H4 (cell line): ENCODE data around the gene CNP. TPM values are rescaled to one million over a fixed set of nuclear protein-coding genes. Genes with fewer than 3 reads are reported as not detected.
A peak's percentile ranks its signal among the peaks of the same experiment; 100 is the strongest.
"Not testable (repeated sequence)": the region's sequence is repeated elsewhere in the genome, so short reads cannot be mapped to it uniquely, and the experiment has no call there.

Experiments used
- DNase-seq: peaks from one replicate; pipeline ENCODE4 v3.0.0-alpha.2; 2015; ENCODE audit warnings: low spot score
- total RNA-seq: library from RNA; depleted of rRNA; stranded (reverse); fragments of >200 nt; shearing (Covaris generic); gene quantifications from 2 replicates; pipeline ENCODE4 v1.2.3, GENCODE V29; 2014

CNP gene
- total RNA-seq, 1 experiment from 2014 or later = 64.8 TPM

DNA sequence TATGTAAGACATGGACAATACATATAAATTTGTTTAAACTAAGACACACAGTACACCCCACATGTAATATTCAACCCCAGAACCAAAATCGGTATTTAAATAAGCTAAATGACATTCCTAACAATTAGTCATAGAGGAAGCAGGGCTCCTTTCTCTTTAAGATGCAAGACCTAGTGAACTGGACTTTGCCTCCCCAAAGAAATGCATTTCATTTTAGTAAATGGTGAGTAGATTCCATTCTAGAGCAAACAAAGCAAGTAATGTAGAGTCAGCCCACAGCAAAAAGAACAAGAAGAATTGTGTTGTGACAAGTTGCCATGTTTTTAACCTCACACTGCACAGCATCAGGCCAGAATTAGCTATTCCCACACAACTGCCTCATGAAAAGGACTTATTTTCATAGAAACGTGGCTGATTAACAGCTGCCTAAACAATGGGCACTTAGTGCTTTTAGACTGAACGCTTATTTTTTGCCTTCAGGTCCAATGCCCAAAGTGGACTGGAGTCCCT lies 36.3 kb downstream of the CNP start:
- DNase-seq = no peak

DNA sequence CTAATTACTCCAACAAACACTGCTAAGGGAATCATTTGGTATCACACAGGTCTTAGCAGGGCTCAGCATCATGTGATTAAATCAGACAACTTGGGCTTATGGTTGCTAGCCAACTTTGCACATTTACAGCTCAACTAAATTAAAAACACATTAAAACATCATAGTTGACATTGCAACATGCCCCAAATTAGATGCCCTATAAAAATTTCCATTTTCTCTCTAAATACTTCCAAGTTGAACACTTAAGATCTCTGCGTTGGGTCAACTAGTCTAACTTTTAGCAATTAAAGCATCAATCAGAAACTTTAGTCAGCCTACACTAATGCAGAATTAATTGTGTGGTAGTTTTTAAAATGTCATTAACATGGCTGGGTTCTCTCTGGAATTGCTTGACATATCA lies 38.6 kb downstream of the CNP start:
- no peak for DNase-seq

DNA sequence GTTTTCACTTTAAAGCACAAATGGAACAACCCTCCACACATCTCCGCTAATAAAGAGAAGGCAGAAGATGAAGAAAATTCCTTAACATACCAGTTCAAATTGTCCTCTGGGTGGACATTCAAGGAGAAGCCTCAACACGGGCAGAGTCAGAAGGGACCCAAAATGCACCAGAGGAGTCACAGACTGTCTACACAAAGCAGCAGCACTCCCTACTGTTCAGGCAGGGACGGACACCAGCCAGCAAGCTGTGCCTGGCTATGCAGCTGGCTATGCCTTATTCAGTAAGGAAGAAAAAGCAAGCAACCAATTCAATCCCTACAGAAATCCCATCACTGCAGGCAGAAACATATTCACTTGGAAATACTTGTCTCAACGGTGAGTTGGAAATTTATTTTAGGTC lies 42.6 kb downstream of the CNP start:
- DNase-seq = no peak

DNA sequence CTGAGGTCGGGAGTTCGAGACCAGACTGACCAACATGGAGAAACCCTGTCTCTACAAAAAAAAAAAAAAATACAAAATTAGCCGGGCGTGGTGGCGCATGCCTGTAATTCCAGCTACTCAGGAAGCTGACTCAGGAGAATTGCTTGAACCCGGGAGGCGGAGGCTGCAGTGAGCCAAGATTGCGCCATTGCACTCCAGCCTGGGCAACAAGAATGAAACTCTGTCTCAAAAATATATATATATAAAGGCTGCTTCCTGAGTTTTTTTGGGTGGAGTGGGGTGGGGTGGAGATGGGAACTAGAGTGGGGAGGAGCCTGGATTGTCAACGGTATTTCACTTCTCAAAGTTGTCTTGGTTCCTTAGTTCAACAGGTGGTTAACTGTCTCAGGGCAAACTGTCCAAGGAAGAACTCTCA lies 43.7 kb downstream of the CNP start:
- DNase-seq = not testable (repeated sequence)

DNA sequence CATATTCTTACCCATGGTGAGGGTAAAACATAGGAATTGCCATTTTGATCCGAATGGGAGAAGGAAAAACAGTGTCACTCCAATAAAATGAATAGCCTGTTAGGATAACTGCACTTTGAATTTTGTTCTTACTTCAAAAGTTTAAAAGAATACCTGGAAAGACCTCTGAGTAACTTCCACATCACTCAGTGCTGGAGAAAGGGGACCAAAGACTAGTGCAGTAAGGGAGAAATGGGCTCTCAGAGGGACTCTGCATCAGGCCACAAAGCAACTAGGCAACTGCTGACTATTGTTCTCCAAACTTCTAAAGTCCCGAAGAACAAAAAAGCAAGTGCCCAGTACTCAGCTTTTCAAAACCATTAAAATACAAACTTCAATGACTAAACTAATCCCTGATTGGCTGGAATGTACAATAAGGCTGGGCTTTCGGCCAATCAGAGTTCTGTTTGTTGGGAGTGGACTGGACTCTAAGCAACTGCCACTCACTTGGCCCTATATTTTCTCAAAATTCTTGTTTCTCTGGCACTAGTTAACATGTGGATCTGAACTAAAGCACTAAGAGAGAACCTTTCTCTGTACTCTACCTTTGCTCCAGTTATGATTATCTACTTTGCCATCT lies 44.4 kb downstream of the CNP start:
- no peak for DNase-seq

DNA sequence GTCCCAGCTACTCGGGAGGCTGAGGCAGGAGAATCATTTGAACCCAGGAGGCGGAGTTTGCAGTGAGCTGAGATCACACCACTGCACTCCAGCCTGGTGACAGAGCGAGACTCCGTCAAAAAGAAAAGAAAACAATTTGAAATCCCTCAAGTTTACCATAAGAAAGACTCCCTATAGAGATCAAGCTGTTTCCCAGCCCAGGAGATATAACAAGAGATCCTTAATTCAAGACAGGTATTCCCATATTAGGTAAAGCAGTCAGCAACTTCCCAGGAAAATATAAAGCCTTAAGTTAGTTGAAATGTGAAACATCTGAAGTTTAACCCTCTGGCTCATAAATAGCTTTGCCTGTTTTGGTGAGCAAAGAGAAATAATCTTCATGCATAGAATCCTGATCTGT lies 45.8 kb downstream of the CNP start:
- DNase-seq = not testable (repeated sequence)

DNA sequence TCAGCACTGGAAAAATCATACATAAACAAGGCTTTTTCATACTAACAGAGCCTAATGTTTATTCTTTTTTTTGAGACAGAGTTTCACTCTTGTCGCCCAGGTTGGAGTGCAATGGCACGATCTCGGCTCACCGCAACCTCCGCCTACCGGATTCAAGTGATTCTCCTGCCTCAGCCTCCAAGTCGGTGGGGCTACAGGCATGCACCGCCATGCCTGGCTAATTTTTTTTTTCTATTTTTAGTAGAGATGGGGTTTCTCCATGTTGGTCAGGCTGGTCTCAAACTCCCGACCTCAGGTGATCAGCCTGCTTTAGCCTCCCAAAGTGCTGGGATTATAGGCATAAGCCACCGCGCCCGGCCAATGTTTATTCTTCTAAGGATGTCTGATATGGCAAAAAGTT lies 47.1 kb downstream of the CNP start:
- not testable (repeated sequence) for DNase-seq

DNA sequence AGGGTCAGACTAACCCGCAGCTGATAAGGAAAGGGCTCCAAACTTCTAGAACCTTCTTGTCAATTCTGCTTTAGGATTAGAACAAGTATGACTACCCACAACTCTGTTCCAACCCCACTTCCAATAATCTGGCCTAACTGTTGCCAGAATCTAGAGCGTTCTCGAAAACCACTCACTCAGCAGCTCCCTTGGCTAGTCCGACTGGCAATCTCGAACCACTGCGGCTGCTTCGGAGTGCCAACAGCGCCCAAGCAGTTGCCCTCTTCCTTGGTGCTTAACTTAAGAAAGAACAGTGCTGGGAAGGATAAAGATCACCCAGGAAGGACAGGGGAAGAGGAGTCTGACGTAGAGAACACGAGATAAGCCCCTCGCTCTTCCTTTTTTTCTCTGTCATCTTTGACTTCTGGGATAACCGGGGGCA lies 49.8 kb downstream of the CNP start:
- no peak for DNase-seq

DNA sequence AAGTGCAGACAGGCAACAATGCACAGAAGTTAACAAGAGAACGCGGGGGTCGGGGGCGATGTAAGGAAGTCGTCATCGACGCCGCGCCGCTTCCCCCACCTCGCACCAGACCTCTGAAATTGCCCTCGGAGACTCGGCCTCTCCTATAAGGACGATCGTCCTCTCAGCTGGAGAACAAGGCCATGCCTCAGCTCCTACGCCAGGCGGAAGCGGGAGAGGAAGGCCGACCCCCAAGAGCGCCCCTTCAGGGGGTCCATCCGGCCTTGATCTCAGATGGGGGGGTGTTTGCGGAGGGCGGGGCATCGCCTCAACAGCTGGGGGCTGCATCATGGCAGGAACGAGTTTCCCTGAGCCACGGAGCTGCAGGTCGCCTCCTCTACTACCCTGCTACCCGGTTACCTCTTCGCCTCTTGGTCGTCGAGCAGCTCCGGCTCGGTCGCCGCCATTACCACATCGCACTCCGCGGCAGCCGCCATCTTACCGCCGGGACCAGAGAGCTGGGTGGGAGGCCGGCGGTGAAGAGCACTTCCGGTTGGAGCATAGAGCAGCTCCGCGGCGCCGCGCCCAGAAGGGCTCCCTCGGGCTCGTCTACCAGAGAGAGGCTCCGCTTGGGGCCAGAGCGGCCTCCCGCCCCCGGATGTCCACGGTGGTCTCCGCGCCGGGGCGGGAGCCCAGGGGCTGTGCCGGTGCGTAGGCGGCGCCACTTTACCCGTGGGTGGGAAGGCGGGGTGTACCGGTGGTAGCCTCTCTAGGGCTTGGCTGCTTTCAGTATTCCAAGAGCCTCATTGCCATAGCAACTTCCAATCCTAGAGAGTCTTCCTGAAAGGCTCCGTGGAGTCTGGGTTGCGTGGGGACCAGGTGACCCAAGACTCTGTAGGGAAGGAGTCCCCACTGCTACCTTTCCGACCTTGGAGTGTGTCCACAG lies 50.6 kb downstream of the CNP start, which contains the start of gene DNAJC7:
DNAJC7 (minus strand) TSS at position 499 of the 925 bp plus-strand sequence; CDS start at position 476, 23 bp downstream.
- DNase-seq = peak; percentile 86

DNA sequence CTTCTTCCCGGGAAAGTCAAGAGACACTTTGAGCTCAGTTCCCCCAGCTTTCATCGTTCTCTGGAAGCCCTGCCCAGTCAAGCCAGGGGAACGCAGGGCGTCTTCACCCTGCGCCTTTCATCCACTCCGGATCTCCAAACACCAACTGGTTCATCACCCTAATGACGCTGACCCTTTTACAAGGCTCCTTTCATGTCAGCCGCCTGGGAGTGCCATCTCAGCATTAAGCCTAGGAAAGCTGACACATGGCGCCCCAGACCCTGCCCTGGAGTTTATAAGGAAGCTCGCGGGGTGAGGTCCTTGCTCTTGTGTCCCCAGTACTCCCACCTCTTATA lies 51.2 kb downstream of the CNP start:
- no peak for DNase-seq

DNA sequence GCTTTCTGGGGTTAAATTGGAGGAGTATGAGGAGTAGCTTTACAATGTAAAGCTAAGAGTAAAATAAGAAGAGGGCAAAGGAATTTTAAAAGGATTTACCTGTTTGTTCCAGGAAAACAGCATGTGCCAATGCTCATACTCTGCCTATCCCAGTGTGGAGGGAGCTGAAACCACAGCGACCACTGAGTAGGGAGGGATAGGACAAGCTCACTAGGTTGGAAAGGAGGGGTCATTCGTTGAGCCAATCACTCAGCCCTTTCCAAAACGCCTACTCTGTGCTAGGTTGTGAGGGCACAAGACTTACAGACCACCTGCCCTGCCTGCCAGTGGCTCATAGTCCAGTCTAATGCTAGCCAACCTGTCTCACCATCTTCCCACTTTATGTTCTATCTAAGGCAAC lies 51.7 kb downstream of the CNP start:
- DNase-seq = no peak

DNA sequence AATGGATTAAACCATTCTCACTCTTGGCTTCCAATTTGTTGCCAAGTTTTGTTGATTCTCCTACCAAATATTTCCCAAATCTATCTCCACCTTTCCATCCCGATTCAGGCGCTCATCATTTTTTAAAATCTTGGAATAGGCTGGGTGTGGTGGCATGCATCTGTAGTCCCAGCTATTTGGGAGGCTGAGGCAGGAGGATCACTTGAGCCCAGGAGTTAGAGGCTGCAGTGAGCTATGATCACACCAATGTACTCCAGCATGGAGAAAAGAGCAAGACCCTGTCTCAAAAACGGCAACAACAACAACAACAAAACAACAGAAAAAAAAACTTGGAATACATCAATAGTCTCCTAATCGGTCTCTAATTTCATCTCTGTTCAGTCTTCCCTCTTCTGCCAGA lies 52.4 kb downstream of the CNP start:
- DNase-seq = no peak

DNA sequence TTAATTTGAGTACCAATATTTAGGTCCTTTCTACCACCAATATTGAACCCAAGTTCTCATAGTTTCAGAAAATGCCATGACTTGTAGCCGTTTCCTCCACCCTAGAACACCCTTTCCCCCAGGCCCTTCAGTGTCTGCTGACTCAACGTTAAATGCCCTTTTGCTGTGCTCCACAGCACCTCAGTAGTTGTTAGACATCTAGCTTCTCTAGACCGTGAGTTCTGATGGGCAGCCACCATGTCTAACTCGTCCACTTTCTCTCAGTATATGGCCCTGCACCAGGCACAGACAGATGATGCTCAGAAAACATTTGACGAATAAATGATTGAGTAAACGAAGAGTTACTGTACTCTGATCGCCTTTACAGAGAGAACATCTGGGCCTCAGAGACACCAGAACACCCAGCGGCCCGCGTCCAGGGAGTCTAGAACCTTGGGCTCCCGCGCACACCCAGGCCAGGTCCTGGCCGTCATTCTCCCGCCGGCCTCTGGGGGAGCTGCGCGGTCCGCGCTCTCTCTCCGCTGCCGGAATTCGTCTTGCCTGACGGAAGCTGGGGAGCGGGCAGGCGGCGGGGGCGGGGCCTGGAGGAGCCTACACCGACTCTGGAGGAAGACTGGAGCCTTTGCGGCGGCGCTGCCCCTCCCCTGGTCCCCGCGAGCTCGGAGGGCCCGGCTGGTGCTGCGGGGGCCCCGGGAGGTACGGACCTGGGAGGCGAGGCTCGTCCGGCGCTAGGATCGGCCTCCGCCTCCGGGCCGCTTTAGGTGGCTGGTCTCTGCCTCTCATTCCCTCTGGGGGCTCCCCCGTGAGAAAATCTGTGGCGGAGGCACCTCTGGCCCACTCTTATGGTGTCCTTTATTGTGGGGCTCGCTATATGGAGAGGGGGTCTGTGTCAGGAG lies 53.2 kb downstream of the CNP start, which contains the start of gene NKIRAS2:
NKIRAS2 (plus strand) TSS at position 582 of the 896 bp plus-strand sequence. CDS start 1,488 bp downstream, outside the sequence.
- DNase-seq = peak; percentile 82

DNA sequence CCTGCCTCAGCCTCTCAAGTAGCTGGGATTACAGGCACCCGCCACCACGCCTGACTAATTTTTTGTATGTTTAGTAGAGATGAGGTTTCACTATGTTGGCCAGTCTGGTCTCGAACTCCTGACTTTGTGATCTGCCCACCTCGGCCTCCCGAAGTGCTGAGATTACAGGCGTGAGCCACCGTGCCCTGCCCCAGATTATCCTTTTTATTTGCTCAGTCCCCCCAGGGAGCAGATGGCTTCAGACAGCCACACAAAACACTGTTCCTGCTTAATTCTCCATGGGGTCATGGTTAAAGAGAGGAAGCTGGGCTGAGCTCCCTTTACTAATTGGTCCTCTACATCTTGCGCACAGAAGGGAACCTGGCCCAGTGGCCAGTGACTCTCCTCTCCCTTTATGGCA lies 54.2 kb downstream of the CNP start:
- DNase-seq = not testable (repeated sequence)

DNA sequence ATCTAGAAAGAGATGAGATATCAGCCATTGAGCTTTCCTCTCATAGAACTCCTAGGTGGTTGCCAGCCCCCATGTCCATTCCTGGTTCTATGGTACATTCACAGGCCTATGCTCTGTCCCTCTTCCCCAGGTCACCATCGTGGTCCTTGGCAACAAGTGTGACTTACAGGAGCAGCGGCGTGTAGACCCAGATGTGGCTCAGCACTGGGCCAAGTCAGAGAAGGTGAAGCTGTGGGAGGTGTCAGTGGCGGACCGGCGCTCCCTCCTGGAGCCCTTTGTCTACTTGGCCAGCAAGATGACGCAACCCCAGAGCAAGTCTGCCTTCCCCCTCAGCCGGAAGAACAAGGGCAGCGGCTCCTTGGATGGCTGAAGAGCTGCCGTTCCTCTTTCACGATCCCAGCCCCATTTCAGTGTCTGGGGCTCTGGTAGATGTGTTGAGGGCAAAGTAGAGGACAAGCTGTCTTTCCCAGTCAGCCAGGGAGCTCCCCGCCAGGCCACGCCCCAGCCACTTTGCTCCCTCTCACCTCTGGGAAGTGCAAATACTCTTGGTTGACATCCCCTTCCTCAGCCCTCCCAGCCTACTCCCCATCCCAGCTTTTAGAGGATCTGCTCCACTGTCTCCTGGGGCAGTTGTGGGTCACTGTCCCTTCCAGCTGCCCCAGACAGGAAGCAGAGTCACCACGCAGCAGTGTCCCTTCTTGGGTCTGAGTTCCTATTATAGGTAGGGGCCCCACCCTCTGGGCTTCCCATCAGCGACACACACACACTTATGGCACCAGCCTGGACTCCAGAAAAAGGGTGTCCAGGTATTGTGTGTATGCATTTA lies 57.1 kb downstream of the CNP start:
- DNase-seq = no peak

DNA sequence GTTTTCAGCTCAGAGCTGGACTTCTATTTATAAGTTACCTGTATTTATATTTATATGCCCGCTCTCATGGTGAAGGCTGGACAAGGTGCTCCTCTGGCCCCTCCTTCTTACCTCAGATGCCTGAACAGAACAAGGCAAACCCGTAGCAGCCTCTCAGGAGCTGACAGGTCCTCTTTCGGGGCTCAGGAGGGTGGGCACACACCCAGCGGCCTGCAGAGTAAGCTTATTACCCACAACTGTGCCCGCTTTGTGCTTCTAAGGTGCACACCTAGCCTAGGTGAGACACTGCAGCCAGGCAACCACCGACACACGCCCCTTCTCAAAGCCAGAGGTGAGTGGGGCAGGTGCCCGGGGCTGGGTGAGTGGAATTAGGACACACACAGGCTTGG lies 58.6 kb downstream of the CNP start:
- DNase-seq = no peak

DNA sequence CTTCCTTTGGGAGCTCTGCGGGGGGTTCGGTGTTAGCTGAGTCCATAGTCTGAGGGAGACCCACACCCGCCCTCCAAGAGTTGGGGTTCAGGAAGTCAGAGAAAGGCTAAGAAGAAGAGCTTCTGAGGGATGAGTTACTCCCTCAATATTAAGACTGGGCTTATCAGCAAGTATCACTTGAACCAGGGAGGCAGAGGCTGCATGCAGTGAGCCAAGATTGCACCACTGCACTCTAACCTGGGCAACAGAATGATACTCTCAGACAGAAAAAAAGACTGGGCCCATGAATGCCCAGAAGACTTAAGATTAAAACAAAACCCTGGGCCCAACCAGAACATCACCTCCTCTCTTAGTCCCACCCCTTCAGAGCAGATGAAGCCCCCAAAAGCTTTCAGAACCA lies 59.3 kb downstream of the CNP start:
- no peak for DNase-seq

DNA sequence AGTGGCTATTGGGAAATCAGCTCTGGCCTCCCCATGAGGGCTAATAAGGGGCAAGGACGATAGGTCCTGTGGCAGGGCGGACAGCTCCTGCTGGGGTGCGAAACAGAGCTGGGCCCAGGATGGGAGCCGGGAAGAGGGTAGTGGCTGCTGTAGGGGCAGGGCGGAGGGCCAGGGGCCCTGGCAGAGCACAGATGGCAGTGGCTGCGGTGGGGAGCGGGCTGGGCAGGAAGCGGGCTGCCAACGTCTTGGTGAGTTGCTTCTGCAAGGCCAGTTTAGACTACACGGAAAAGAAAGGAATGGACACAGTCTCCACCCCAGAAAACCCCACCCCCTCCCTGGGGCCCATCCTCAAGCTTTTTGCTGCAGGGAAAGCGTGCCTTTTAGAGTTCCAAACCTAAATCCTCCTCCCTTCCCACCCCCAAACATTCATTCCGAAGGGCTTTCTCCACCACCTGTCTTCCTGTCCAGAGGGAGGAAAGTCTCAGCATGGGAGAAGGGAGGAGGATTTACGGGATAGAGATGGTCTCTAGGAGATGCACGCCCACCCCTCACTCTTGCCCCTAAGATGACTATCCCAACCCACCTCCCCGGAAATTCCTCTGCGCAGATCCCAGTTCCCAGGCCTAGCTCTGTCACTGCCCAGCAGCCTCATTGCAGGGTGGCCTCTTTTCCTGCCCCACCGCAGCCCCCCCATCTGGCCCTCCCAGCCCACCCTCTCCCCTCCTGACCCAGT lies 60.4 kb downstream of the CNP start:
- DNase-seq = no peak
